ENCODE data around the gene OBSCN.

OBSCN gene

GRCh38 chr1:228307218-228308023, 99.6 kb downstream of the OBSCN start:
- DNase-seq (ENCODE audit: low read depth) = no peak

GRCh38 chr1:228308085-228308601, 100.3 kb downstream of the OBSCN start:
- no peak for DNase-seq (ENCODE audit: low read depth)

- no peak for DNase-seq (ENCODE audit: low read depth)
Observed at GRCh38 chr1:228308628-228309325, 100.9 kb downstream of the OBSCN start.

- DNase-seq (ENCODE audit: low read depth) = no peak
Observed at GRCh38 chr1:228309326-228310067, 101.7 kb downstream of the OBSCN start.

- no peak for DNase-seq (ENCODE audit: low read depth)
Observed at GRCh38 chr1:228310162-228310792, 102.4 kb downstream of the OBSCN start.

- no peak for DNase-seq (ENCODE audit: low read depth)
Observed at GRCh38 chr1:228311091-228311490, 103.2 kb downstream of the OBSCN start.

- no peak for DNase-seq (ENCODE audit: low read depth)
Observed at GRCh38 chr1:228312136-228312764, 104.4 kb downstream of the OBSCN start.

- no peak for DNase-seq (ENCODE audit: low read depth)
Observed at GRCh38 chr1:228313536-228314277, 105.9 kb downstream of the OBSCN start.

GRCh38 chr1:228314315-228314657, 106.4 kb downstream of the OBSCN start:
- no peak for DNase-seq (ENCODE audit: low read depth)

- DNase-seq (ENCODE audit: low read depth) = no peak
Observed at GRCh38 chr1:228314658-228315483, 107.0 kb downstream of the OBSCN start.

- DNase-seq (ENCODE audit: low read depth) = no peak
Observed at GRCh38 chr1:228315484-228315944, 107.7 kb downstream of the OBSCN start.

GRCh38 chr1:228315945-228316588, 108.2 kb downstream of the OBSCN start:
- DNase-seq (ENCODE audit: low read depth) = no peak

GRCh38 chr1:228316589-228317387, 108.9 kb downstream of the OBSCN start:
- DNase-seq (ENCODE audit: low read depth) = no peak

GRCh38 chr1:228317411-228317828, 109.6 kb downstream of the OBSCN start:
- no peak for DNase-seq (ENCODE audit: low read depth)

GRCh38 chr1:228317891-228318810, 110.3 kb downstream of the OBSCN start:
- no peak for DNase-seq (ENCODE audit: low read depth)

GRCh38 chr1:228318823-228319241, 111.0 kb downstream of the OBSCN start:
- DNase-seq (ENCODE audit: low read depth) = no peak

- no peak for DNase-seq (ENCODE audit: low read depth)
Observed at GRCh38 chr1:228319352-228320088, 111.7 kb downstream of the OBSCN start.

All from HS-5 (cell line).